Sigmoid colon (tissue), 4 donors: ENCODE results near the gene CCDC38.

Source experiments
- EP300 ChIP-seq, 4 donors: sonication (generic); formaldehyde crosslinking; IDR thresholded peaks; one replicate each; pipeline ENCODE4 v1.6.1; 2017; ENCODE audit warnings: antibody characterized with exemption in 4 of 4
- POLR2A ChIP-seq, 2 donors: fragments of 450-650 bp; IDR thresholded peaks; one replicate each; pipeline ENCODE4 v1.6.1; 2016; ENCODE audit warnings: antibody characterized with exemption in 2 of 2, mild to moderate bottlenecking in 2 of 2, moderate library complexity in 2 of 2
- POLR2AphosphoS5 ChIP-seq, 4 donors: sonication (generic); formaldehyde crosslinking; IDR thresholded peaks; one replicate each; pipeline ENCODE4 v1.6.1; 2017; ENCODE audit warnings: antibody characterized with exemption in 4 of 4
- TF ChIP-seq, protein P1 (sequence below), 4 experiments: fragments of 450-650 bp in 3 of 4; fragments of 200-600 bp in 1 of 4; IDR thresholded peaks; one replicate each; pipeline ENCODE4 v1.5.1; 2016 to 2019; ENCODE audit warnings: antibody characterized with exemption in 4 of 4, mild to moderate bottlenecking in 3 of 4, moderate library complexity in 2 of 4

DNA sequence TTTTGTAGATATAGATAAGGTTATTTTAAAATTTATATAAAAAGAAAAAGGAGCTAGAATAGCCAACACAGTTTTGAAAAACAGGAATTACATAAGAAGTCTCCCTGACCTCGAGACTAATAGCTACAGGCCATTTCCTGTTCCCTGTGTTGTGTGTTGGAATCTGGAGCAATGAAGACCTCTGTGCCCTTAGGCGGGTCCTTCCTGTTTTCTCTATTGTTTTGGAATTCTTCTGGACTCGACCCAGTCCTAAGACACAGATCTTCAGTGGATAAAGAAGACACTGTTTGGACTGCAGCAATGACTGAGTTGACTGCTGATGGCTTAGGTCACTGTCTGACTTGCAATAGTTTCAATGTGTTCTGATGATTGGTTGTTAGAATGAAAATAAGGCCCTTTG is 57.4 kb downstream of the CCDC38 start:
- TF ChIP-seq, protein P1, sequence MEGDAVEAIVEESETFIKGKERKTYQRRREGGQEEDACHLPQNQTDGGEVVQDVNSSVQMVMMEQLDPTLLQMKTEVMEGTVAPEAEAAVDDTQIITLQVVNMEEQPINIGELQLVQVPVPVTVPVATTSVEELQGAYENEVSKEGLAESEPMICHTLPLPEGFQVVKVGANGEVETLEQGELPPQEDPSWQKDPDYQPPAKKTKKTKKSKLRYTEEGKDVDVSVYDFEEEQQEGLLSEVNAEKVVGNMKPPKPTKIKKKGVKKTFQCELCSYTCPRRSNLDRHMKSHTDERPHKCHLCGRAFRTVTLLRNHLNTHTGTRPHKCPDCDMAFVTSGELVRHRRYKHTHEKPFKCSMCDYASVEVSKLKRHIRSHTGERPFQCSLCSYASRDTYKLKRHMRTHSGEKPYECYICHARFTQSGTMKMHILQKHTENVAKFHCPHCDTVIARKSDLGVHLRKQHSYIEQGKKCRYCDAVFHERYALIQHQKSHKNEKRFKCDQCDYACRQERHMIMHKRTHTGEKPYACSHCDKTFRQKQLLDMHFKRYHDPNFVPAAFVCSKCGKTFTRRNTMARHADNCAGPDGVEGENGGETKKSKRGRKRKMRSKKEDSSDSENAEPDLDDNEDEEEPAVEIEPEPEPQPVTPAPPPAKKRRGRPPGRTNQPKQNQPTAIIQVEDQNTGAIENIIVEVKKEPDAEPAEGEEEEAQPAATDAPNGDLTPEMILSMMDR (IDR thresholded peaks at IDR 0.05): no peak
- TF ChIP-seq EP300 (IDR thresholded peaks at IDR 0.05) (no peak), POLR2A (IDR thresholded peaks at IDR 0.05) (no peak), POLR2AphosphoS5 (IDR thresholded peaks at IDR 0.05) (no peak)
